H1 (cell line): ENCODE measurements around the gene B4GALT5. TPM values are rescaled to one million over a fixed set of nuclear protein-coding genes. Genes with fewer than 3 reads are reported as not detected.

ENCODE experiments used
- CTCF ChIA-PET: fragments of 300-600 bp; sonication (Branson Sonifier 250); formaldehyde crosslinking; loops from one replicate; lab custom pipeline; 2021; ENCODE audit not compliant: partially characterized antibody; lab: Charles Lee
- POLR2A ChIA-PET: fragments of 300-600 bp; sonication (Branson Sonifier 250); formaldehyde crosslinking; loops from one replicate; lab custom pipeline; 2021; ENCODE audit warnings: inconsistent platforms; ENCODE audit not compliant: partially characterized antibody; lab: Charles Lee
- DNase-seq, 2 experiments: peaks; one replicate each; pipeline versions ENCODE4 v3.0.0 to v3.0.0-alpha.2; 2010 to 2022; ENCODE audit warnings: low spot score in 2 of 2, low read depth in 1 of 2, mixed read lengths in 1 of 2
- FAIRE-seq: peaks from 2 replicates; lab custom pipeline; 2011; peaks lifted over from hg19 to GRCh38; lab: Jason Lieb, UNC
- H2AFZ ChIP-seq: 2 replicates; pipeline ENCODE4 v1.8.1; 2012; ENCODE audit warnings: low read length, inconsistent platforms
- H2AK5ac ChIP-seq: 2 replicates; pipeline ENCODE4 v1.6.1; 2013; ENCODE audit warnings: low read depth, low read length
- H2BK120ac ChIP-seq: replicated peaks from 2 replicates; pipeline ENCODE3; 2013; ENCODE audit warnings: low read depth, low read length, inconsistent platforms
- H2BK12ac ChIP-seq: 2 replicates; pipeline ENCODE4 v1.6.1; 2013; ENCODE audit warnings: low read depth, low read length
- H2BK15ac ChIP-seq: 2 replicates; pipeline ENCODE4 v1.6.1; 2013; ENCODE audit warnings: low read length
- H2BK20ac ChIP-seq: 2 replicates; pipeline ENCODE4 v1.6.1; 2013; ENCODE audit warnings: low read length
- H2BK5ac ChIP-seq: 2 replicates; pipeline ENCODE4 v1.6.1; 2013; ENCODE audit warnings: low read depth, low read length
- H3K14ac ChIP-seq: 2 replicates; pipeline ENCODE4 v1.6.1; 2013; ENCODE audit warnings: inconsistent platforms; ENCODE audit not compliant: insufficient read length
- H3K18ac ChIP-seq: 2 replicates; pipeline ENCODE4 v1.6.1; 2013; ENCODE audit warnings: low read length; ENCODE audit errors: extremely low read depth
- H3K23ac ChIP-seq: 2 replicates; pipeline ENCODE4 v1.6.1; 2013; ENCODE audit warnings: inconsistent platforms; ENCODE audit not compliant: insufficient read length
- H3K23me2 ChIP-seq: 2 replicates; pipeline ENCODE4 v1.6.1; 2013; ENCODE audit warnings: low read depth, low read length
- H3K27ac ChIP-seq: 2 replicates; pipeline ENCODE4 v1.6.1; 2011; ENCODE audit warnings: low read depth, low read length, inconsistent platforms
- H3K27me3 ChIP-seq, 4 experiments: replicated peaks in 1 of 4; 1 replicate in 1 of 4; 2 replicates in 3 of 4; pipeline versions ENCODE4 v1.6.1 to v1.8.1; 2011 to 2013; ENCODE audit warnings: low read length in 3 of 4, mild to moderate bottlenecking in 3 of 4, inconsistent platforms in 2 of 4, mixed read lengths in 2 of 4, moderate library complexity in 1 of 4; ENCODE audit not compliant: control insufficient read depth in 3 of 4, insufficient read depth in 3 of 4; ENCODE audit errors: extremely low read depth in 1 of 4
- H3K36me3 ChIP-seq, 4 experiments: 2 replicates each; pipeline versions ENCODE4 v1.6.1 to v1.8.1; 2011 to 2013; ENCODE audit warnings: mild to moderate bottlenecking in 4 of 4, low read length in 3 of 4, moderate library complexity in 2 of 4, control low read depth in 1 of 4, inconsistent platforms in 1 of 4; ENCODE audit not compliant: insufficient read depth in 4 of 4, control insufficient read depth in 2 of 4
- H3K4ac ChIP-seq: replicated peaks from 2 replicates; pipeline ENCODE3; 2013; ENCODE audit warnings: low read length, low read depth, mixed read lengths, inconsistent platforms; ENCODE audit not compliant: insufficient read length
- H3K4me1 ChIP-seq, 4 experiments: replicated peaks in 1 of 4; 1 replicate in 1 of 4; 2 replicates in 3 of 4; pipeline versions ENCODE4 v1.6.1 to v1.8.1; 2011 to 2013; ENCODE audit warnings: low read length in 3 of 4, inconsistent platforms in 2 of 4, mixed read lengths in 1 of 4; ENCODE audit not compliant: insufficient read depth in 4 of 4, control insufficient read depth in 3 of 4
- H3K4me2 ChIP-seq, 2 experiments: 2 replicates each; pipeline versions ENCODE4 v1.6.1 to v1.8.1; 2011 to 2013; ENCODE audit warnings: low read depth in 2 of 2, low read length in 2 of 2, control low read depth in 1 of 2, inconsistent platforms in 1 of 2, mild to moderate bottlenecking in 1 of 2; ENCODE audit not compliant: insufficient read depth in 1 of 2
- H3K4me3 ChIP-seq, 4 experiments: fragments of 200-600, 300-600 bp in 1 of 4; sonication (generic), shearing (Covaris generic), sonication (Bioruptor Twin) in 1 of 4; 2 replicates each; pipeline versions ENCODE4 v1.5.1 to v1.8.1; 2011 to 2016; ENCODE audit warnings: low read length in 4 of 4, low read depth in 3 of 4, control low read depth in 2 of 4, inconsistent platforms in 2 of 4, mild to moderate bottlenecking in 2 of 4, mixed read lengths in 1 of 4, moderate library complexity in 1 of 4; ENCODE audit not compliant: insufficient read depth in 2 of 4; ENCODE audit errors: extremely low read depth in 1 of 4
- H3K56ac ChIP-seq: replicated peaks from 2 replicates; pipeline ENCODE3; 2013; ENCODE audit warnings: low read depth, mild to moderate bottlenecking, mixed read lengths, low read length, inconsistent platforms; ENCODE audit not compliant: insufficient read length
- H3K79me1 ChIP-seq: 2 replicates; pipeline ENCODE4 v1.6.1; 2013; ENCODE audit warnings: low read depth, low read length, control low read depth
- H3K79me2 ChIP-seq, 2 experiments: 2 replicates each; pipeline versions ENCODE4 v1.6.1 to v1.8.1; 2012 to 2013; ENCODE audit warnings: low read length in 2 of 2, mild to moderate bottlenecking in 2 of 2, inconsistent platforms in 1 of 2; ENCODE audit not compliant: insufficient read depth in 2 of 2, control insufficient read depth in 1 of 2
- H3K9ac ChIP-seq, 4 experiments: replicated peaks in 1 of 4; 1 replicate in 1 of 4; 2 replicates in 3 of 4; pipeline versions ENCODE4 v1.6.1 to v1.8.1; 2011 to 2013; ENCODE audit warnings: low read depth in 3 of 4, low read length in 3 of 4, control low read depth in 2 of 4, mild to moderate bottlenecking in 2 of 4, moderate library complexity in 2 of 4, inconsistent platforms in 1 of 4; ENCODE audit errors: extremely low read depth in 1 of 4
- H3K9me3 ChIP-seq, 2 experiments: 2 replicates each; pipeline versions ENCODE4 v1.6.1 to v1.8.1; 2012 to 2013; ENCODE audit warnings: mild to moderate bottlenecking in 2 of 2, moderate library complexity in 2 of 2, control low read depth in 1 of 2, inconsistent platforms in 1 of 2, low read depth in 1 of 2, low read length in 1 of 2, mixed read lengths in 1 of 2; ENCODE audit not compliant: insufficient read depth in 2 of 2
- H4K20me1 ChIP-seq, 2 experiments: replicated peaks in 1 of 2; 2 replicates each; pipeline versions ENCODE3 to v1.8.1; 2011 to 2013; ENCODE audit warnings: inconsistent platforms in 2 of 2, low read length in 2 of 2, mild to moderate bottlenecking in 1 of 2; ENCODE audit not compliant: insufficient read depth in 2 of 2, control insufficient read depth in 1 of 2
- H4K5ac ChIP-seq: 2 replicates; pipeline ENCODE4 v1.6.1; 2013; ENCODE audit warnings: low read length, low read depth, mixed read lengths, inconsistent platforms; ENCODE audit not compliant: insufficient read length
- H4K8ac ChIP-seq: 2 replicates; pipeline ENCODE4 v1.8.0; 2013; ENCODE audit warnings: mild to moderate bottlenecking, moderate library complexity, low read length, inconsistent platforms; ENCODE audit not compliant: insufficient read depth; ENCODE audit errors: extremely low read depth
- H4K91ac ChIP-seq: replicated peaks from 2 replicates; pipeline ENCODE3; 2013; ENCODE audit warnings: low read length, mixed read lengths, inconsistent platforms; ENCODE audit not compliant: insufficient read length
- CBX8 ChIP-seq: fragments of 300-800, 300-1000 bp; sonication (generic); IDR thresholded peaks from 2 replicates; pipeline ENCODE4 v1.7.1; 2016; ENCODE audit warnings: low read depth, low read length, borderline replicate concordance
- PHF8 ChIP-seq: fragments of 200-600 bp; sonication (generic); conservative IDR thresholded peaks from 2 replicates; pipeline ENCODE4 v1.7.1; 2012; ENCODE audit warnings: low read depth, mild to moderate bottlenecking, inconsistent platforms, low read length, moderate library complexity
- WGBS, 2 experiments: shearing (Covaris generic) in 1 of 2; methylation state at CpG; one replicate each; pipeline versions ENCODE4 v1.1.6 to v1.1.7; 2013 to 2015; ENCODE audit warnings: low lambda C conversion rate in 2 of 2, mixed read lengths in 2 of 2, inconsistent platforms in 1 of 2, low coverage in 1 of 2, missing lambda C conversion rate in 1 of 2; ENCODE audit not compliant: insufficient replicate concordance in 2 of 2, insufficient coverage in 1 of 2, insufficient read length in 1 of 2; ENCODE audit errors: extremely low coverage in 1 of 2, missing lambda C conversion rate in 1 of 2; 5-methylcytosine and 5-hydroxymethylcytosine counted together
- polyA plus RNA-seq, 7 experiments: library from polyadenylated mRNA; depleted of rRNA in 3 of 7; stranded (reverse) in 5 of 7; unstranded in 2 of 7; fragments of >200 nt in 5 of 7; fragments of 200-250 nt in 2 of 7; gene quantifications; 1 replicate in 5 of 7; 2 replicates in 1 of 7; 4 replicates in 1 of 7; pipeline versions ENCODE4 v1.2.1 to v1.2.3, GENCODE V29; 2011 to 2013; ENCODE audit warnings: missing spikeins in 2 of 7, mixed read lengths in 2 of 7
- total RNA-seq: library from RNA; stranded (reverse); fragmentation: NEBNext Ultra II Directional; extraction: Animal tissue kit (Norgen Biotek cat#: 25700); gene quantifications from 2 replicates; pipeline ENCODE4 v1.2.1, GENCODE V29; 2021

The B4GALT5 gene
- total and polyA plus RNA-seq, 2 of the 8 experiments (the other 6 are each of a cell fraction or from before 2014, with no cell fraction given): 46.5 to 75.4 TPM

DNA sequence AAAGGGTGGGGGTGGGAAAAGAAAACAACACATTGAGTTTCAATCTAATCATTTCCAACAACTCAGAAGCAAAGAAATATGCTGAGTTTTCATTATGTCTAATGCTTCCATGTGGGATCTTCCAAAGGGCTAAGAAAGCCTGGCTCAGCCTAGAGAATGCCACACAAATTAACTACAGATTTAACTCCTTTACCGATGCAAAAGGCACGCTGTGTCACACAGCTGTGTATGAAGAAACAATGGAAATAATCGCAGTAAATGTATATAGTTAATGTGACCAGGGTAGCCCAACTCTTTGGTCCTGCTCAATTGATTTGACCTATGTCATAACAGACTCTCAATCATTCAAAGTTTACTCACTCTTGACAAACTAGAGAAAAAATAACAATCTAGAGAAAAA, 17.8 kb downstream of the B4GALT5 start:
- Histone ChIP-seq H3K14ac (no peak overlapping the region), H2BK20ac (no peak overlapping the region), H3K36me3 (no peaks in the 10 kb centered on the region), H3K4me1 (peaks cover 3 to 19% (median 16%) of the 10 kb centered on the region in 4 experiments; a peak in 5 of 7 replicates), H4K8ac (no peak overlapping the region), H3K27me3 (no peaks in the 10 kb centered on the region), H3K4me2 (no peak overlapping the region), H2AFZ (no peak overlapping the region), H2AK5ac (no peak overlapping the region), H3K4me3 (no peak overlapping the region), H3K56ac (no peak overlapping the region), H3K79me2 (peaks cover 50 to 100% of the 10 kb centered on the region in 2 experiments), H4K20me1 (peaks cover 35 to 50% of the 10 kb centered on the region in 2 experiments), H4K91ac (no peak overlapping the region), H2BK5ac (no peak overlapping the region), H3K27ac (no peak overlapping the region), H3K4ac (no peak overlapping the region), H2BK12ac (no peak overlapping the region), H3K79me1 (peaks cover 4% of the 10 kb centered on the region; the same call in 1 of the 2 replicates), H3K9ac (no peak overlapping the region), H3K23ac (no peak overlapping the region), H2BK120ac (no peak overlapping the region), H3K18ac (no peak overlapping the region), H2BK15ac (no peak overlapping the region)
- POLR2A ChIA-PET: interaction anchor here (1.7 kb wide), 1 partner anchor 12 kb away, joined by 6 read pairs; no protein-coding TSS in a partner anchor
- DNase-seq: no peak
- 92% methylated on average over 3 of the region's 3 CpGs; no CpG with 5 or more reads in 1 of the 2 experiments for WGBS, 2 experiments
- no peak for TF ChIP-seq CBX8
- no peak for TF ChIP-seq PHF8
- TF ChIP-seq, all 59 proteins: peak for 0
- Histone ChIP-seq H3K9me3 (no peaks in the 10 kb centered on the region), H4K5ac (no peak overlapping the region), H3K23me2 (no peaks in the 10 kb centered on the region)
- no peak for FAIRE-seq
- CTCF ChIA-PET: interaction anchor here (0.6 to 1.3 kb wide), 5 partner anchors 8 to 191 kb away, joined by 3 to 4 read pairs (median 3); no protein-coding TSS in a partner anchor
